ENCODE measurements around the gene IGSF6. TPM values are rescaled to one million over a fixed set of nuclear protein-coding genes. Genes with fewer than 3 reads are reported as not detected.

Gene IGSF6
- polyA plus RNA-seq, 1 of the 3 experiments (the other 2 are of a cell fraction): not detected

- Histone ChIP-seq H3F3A (replicated peaks; ENCODE audit: insufficient read depth) (peaks cover 9% of the 10 kb centered on the region), H2AFZ (ENCODE audit: low read depth) (no peak overlapping the region), H3K79me2 (ENCODE audit: insufficient read depth) (peaks cover 75% of the 10 kb centered on the region), H3K4me2 (no peak overlapping the region), H3K9ac (no peak overlapping the region), H3K4me1 (ENCODE audit: control insufficient read depth in 1 of 2, insufficient read depth in 2 of 2, low read depth in 1 of 2, low read length in 1 of 2) (peaks cover 0 to 12% of the 10 kb centered on the region in 2 experiments; a peak in 3 of 4 replicates), H3K9me2 (no peaks in the 10 kb centered on the region), H3K4me3 (ENCODE audit: low read depth in 2 of 2, low read length in 1 of 2) (no peak overlapping the region), H3K36me3 (replicated peaks in 1 of 2; ENCODE audit: control insufficient read depth in 1 of 2, insufficient read depth in 2 of 2, low read length in 1 of 2) (peaks cover 0 to 15% of the 10 kb centered on the region in 2 experiments), H4K20me1 (ENCODE audit: insufficient read depth) (peaks cover 6% of the 10 kb centered on the region), H3K9me3 (no peaks in the 10 kb centered on the region), H3K27me3 (ENCODE audit: insufficient read depth) (no peaks in the 10 kb centered on the region), H3K27ac (ENCODE audit: low read depth in 2 of 2, low read length in 1 of 2) (no peak overlapping the region)
- POLR2A ChIA-PET: no interaction called here
- WGBS (ENCODE audit: low lambda C conversion rate): 98% methylated on average over 3 of the region's 3 CpGs
- CTCF ChIA-PET: interaction anchor here (1.8 to 7.6 kb wide), 3 partner anchors 10 to 61 kb away, joined by 5 to 90 read pairs (median 41); no protein-coding TSS in a partner anchor
- DNase-seq: no peak
- TF ChIP-seq TCF12 (IDR thresholded peaks at IDR 0.05) (no peak), POLR2AphosphoS5 (IDR thresholded peaks at IDR 0.05; ENCODE audit: low read depth, low read length) (no peak), CTCF (IDR thresholded peaks at IDR 0.05) (no peak), RXRA (IDR thresholded peaks at IDR 0.05; ENCODE audit: borderline replicate concordance, low read depth) (no peak), RAD21 (IDR thresholded peaks at IDR 0.05; ENCODE audit: low read length) (no peak), TEAD4 (IDR thresholded peaks at IDR 0.05; ENCODE audit: borderline replicate concordance, insufficient read depth) (no peak), PBX3 (IDR thresholded peaks at IDR 0.05) (no peak), NFIC (IDR thresholded peaks at IDR 0.05; ENCODE audit: borderline replicate concordance) (no peak), MEF2A (IDR thresholded peaks at IDR 0.05; ENCODE audit: borderline replicate concordance, low read depth) (no peak), SMC3 (IDR thresholded peaks at IDR 0.05; ENCODE audit: low read depth, low read length) (no peak), ZBTB33 (IDR thresholded peaks at IDR 0.05; ENCODE audit: borderline replicate concordance, low read depth) (no peak)
Measured at GRCh38 chr16:21643785-21644184, 8.6 kb downstream of the IGSF6 start.

- H3K4me2 ChIP-seq: no peak overlapping the region
- ChIA-PET POLR2A (interaction anchor here (1.6 kb wide), 1 partner anchor 123 kb away, joined by 3 read pairs; no protein-coding TSS in a partner anchor), CTCF (interaction anchor here (0.9 to 7.6 kb wide), 7 partner anchors 9 to 65 kb away, joined by 3 to 90 read pairs (median 5); no protein-coding TSS in a partner anchor)
- peaks cover 18% of the 10 kb centered on the region for H3F3A ChIP-seq (replicated peaks; ENCODE audit: insufficient read depth)
- H3K4me1 ChIP-seq (ENCODE audit: control insufficient read depth in 1 of 2, insufficient read depth in 2 of 2, low read depth in 1 of 2, low read length in 1 of 2): peaks cover 0 to 21% of the 10 kb centered on the region in 2 experiments; a peak in 3 of 4 replicates
- H3K9ac ChIP-seq: no peak overlapping the region
- no peaks in the 10 kb centered on the region for H3K27me3 ChIP-seq (ENCODE audit: insufficient read depth)
- peaks cover 6% of the 10 kb centered on the region for H4K20me1 ChIP-seq (ENCODE audit: insufficient read depth)
- H3K27ac ChIP-seq (ENCODE audit: low read depth in 2 of 2, low read length in 1 of 2): no peak overlapping the region
- H3K79me2 ChIP-seq (ENCODE audit: insufficient read depth): peaks cover 73% of the 10 kb centered on the region
- H3K36me3 ChIP-seq (replicated peaks in 1 of 2; ENCODE audit: control insufficient read depth in 1 of 2, insufficient read depth in 2 of 2, low read length in 1 of 2): peaks cover 0 to 15% of the 10 kb centered on the region in 2 experiments
- H2AFZ ChIP-seq (ENCODE audit: low read depth): no peak overlapping the region
- no peak for DNase-seq
- 85% methylated on average over 7 of the region's 7 CpGs for whole genome bisulfite sequencing (ENCODE audit: low lambda C conversion rate)
- no peaks in the 10 kb centered on the region for H3K9me3 ChIP-seq
- no peaks in the 10 kb centered on the region for H3K9me2 ChIP-seq
- H3K4me3 ChIP-seq (ENCODE audit: low read depth in 2 of 2, low read length in 1 of 2): no peak overlapping the region
- no peak for TF ChIP-seq NRF1 (IDR thresholded peaks at IDR 0.05; ENCODE audit: low read depth, low read length)
- no peak for TF ChIP-seq YY1 (IDR thresholded peaks at IDR 0.05; ENCODE audit: low read depth)
- no peak for TF ChIP-seq USF2 (IDR thresholded peaks at IDR 0.05; ENCODE audit: borderline replicate concordance, low read depth, low read length)
- TF ChIP-seq IRF3 (IDR thresholded peaks at IDR 0.05; ENCODE audit: low read depth, low read length): no peak
- no peak for TF ChIP-seq MEF2A (IDR thresholded peaks at IDR 0.05; ENCODE audit: borderline replicate concordance, low read depth)
- TF ChIP-seq FOXM1 (IDR thresholded peaks at IDR 0.05; ENCODE audit: low read depth): no peak
- TF ChIP-seq SMC3 (IDR thresholded peaks at IDR 0.05; ENCODE audit: low read depth, low read length): no peak
- no peak for TF ChIP-seq FOSL2 (IDR thresholded peaks at IDR 0.05; ENCODE audit: borderline replicate concordance, low read depth)
- TF ChIP-seq NFIC (IDR thresholded peaks at IDR 0.05; ENCODE audit: borderline replicate concordance): no peak
- no peak for TF ChIP-seq USF1 (IDR thresholded peaks at IDR 0.05; ENCODE audit: borderline replicate concordance, low read depth)
- TF ChIP-seq SIN3A (IDR thresholded peaks at IDR 0.05; ENCODE audit: borderline replicate concordance, low read depth, low read length): no peak
- TF ChIP-seq GATA2 (CRISPR knock-in tag; IDR thresholded peaks at IDR 0.05): no peak
Measured at GRCh38 chr16:21642861-21643260, 9.5 kb downstream of the IGSF6 start.
